NCI-H2171 (cell line): Measurements from ENCODE around the gene NLRP1.
"Not testable (repeated sequence)": the region's sequence is repeated elsewhere in the genome, so short reads cannot be mapped to it uniquely, and the experiment has no call there.

Experiments used
- DNase-seq: peaks from one replicate; lab custom pipeline; 2025; lab: John Stamatoyannopoulos, UW

NLRP1 gene

GRCh38 chr17:5587438-5588032 lies 3.2 kb upstream of the NLRP1 start:
- DNase-seq = peak; percentile 54

DNA sequence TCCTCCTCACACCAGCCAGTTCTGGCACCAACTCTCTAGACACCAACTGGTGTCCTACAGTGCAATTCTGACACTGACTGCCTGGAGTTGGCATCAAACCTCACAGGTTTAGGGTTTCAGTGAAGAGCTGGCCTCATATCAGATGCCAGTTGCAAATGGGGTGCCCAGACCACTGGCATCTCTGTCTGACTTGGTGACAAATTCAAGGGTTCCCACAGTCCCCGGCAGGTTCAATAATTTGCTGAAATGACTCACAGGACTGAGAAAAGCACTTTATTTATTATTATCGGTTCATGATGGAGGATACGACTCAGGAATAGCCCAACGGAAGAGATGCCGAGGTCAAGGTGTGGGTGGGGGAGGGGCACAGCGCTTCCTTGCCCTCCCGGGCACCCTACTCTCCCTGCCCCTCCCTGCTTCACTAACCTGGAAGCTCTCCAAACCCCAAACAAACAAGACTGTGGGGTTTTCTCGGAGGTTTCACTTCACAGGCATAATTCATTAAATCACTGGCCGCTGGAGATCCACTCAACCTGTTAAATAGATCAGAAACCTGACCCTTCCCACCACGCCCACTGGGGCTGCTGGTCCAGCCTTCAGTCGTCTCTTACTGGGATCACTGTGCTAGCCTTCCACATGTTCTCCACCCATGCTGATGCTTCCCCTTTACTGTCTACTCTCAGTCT lies 1.7 kb upstream of the NLRP1 start:
- DNase-seq = no peak

- no peak for DNase-seq
Measured at GRCh38 chr17:5585287-5585794, 1.0 kb upstream of the NLRP1 start.

- no peak for DNase-seq
Measured at GRCh38 chr17:5583426-5584382, 605 bp downstream of the NLRP1 start.

- no peak for DNase-seq
Measured at GRCh38 chr17:5582209-5583185, 1.8 kb downstream of the NLRP1 start.

GRCh38 chr17:5581655-5582054 lies 2.7 kb downstream of the NLRP1 start:
- DNase-seq = no peak

- no peak for DNase-seq
Measured at GRCh38 chr17:5580969-5581368, 3.3 kb downstream of the NLRP1 start.

DNA sequence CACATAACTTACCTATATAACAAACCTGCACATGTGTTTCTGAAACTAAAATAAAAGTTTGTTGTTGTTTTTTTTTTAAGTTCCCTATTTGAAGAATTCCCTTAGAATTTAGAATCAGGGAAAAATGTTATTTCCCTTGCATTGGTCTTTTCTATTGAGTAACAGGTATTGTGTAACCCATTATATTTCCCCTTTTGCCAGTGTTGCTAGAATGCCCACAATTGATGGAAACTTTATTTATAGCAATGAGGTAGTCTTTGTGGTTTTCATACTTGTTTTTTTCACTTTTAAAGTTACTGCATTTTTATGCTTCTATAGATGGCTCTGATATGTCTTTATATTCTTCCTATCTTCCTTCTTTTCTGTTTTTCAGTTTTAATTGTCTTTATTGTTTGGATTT lies 3.9 kb downstream of the NLRP1 start:
- DNase-seq = no peak

GRCh38 chr17:5578768-5579167 lies 5.5 kb downstream of the NLRP1 start:
- DNase-seq = not testable (repeated sequence)

DNA sequence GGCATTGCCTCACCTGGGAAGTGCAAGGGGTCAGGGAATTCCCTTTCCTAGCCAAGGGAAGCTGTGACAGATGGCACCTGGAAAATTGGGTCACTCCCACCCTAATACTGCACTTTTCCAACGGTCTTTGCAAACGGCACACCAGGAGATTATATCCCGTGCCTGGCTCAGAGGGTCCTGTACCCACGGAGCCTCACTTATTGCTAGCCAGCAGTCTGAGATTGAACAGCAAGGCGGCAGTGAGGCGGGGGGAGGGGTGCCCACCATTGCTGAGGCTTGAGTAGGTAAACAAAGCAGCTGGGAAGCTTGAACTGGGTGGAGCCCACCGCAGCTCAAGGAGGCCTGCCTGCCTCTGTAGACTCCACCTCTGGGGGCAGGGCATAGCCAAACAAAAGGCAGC lies 11.3 kb downstream of the NLRP1 start:
- not testable (repeated sequence) for DNase-seq

DNA sequence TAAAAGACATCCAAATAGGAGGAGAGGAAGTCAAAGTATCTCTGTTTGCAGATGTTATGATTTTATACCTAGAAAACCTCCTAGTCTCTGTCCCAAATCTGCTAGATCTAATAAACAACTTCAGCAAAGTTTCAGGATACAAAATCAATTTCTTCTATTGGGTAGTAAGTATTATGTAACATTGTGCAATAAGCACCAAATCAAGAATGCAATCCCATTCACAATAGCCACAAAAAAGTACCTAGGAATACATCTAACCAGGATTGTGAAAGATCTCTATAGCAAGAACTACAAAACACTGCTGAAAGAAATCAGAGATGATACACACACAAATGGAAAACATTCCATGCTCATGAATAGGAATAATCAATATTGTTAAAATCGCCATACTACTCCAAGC lies 13.0 kb downstream of the NLRP1 start:
- DNase-seq = no peak

DNA sequence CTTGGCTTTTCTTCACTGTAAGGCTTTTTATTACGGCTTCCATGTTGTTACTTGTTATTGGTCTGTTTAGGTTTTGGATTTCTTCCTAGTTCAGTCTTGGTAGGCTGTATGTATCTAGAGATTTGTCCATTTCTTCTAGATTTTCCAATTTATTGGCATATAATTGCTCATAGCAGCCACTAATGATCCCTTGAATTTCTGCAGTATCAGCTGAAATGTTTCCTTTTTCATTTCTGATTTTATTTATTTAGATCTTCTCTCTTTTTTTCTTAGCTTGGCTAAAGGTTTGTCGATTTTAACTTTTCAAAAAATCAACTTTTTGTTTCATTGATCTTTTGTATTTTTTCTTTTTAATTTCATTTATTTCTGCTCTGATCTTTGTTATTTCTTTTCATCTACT lies 18.5 kb downstream of the NLRP1 start:
- DNase-seq = no peak

DNA sequence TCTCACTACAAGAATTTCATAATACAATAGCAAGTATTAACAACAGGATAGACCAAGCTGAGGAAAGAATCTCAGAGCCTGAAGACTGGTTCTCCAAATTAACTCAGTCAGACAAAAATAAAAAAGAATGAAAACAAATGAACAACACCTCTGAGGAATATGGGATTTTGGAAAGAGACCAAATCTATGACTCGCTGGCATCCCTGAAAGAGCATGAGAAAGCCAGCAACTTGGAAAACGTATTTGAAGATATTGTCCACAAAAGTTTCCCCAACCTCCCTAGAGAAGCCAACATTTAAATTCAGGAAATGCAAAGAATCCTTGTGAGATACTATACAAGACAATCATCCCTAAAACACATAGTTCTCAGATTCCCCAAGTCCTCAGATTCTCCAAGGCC lies 20.9 kb downstream of the NLRP1 start:
- no peak for DNase-seq

DNA sequence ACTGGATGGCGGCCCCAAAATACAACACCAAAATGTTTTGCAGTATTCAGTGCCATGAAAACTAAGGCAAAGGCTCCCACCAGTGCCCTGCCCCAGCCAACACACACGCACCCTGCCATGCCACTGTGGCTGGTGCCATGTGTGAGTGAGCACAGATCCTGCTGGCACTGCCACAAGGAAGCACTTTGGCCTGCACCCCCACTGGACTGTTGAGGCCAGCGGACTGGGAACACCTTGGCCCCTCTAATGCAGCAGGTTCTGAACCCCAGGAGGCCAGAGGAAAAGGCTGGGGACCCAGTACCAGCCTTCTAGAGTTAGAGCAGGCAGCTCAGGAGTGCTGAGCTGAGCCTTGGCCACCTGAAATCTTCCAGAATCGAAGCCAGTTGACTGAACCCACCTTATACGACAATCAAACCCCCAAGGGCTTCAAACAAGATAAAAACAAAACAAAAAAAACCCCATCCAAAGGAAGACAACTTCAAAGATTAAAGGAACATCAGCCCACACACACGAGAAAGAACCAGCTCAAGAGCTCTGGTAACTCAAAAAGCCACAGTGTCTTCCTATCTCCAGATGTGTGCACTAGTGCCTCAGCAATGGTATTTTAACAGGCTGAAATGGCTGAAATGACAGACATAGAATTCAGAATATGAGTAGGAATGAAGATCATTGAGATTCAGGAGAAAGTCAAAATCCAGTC lies 21.5 kb downstream of the NLRP1 start:
- no peak for DNase-seq

DNA sequence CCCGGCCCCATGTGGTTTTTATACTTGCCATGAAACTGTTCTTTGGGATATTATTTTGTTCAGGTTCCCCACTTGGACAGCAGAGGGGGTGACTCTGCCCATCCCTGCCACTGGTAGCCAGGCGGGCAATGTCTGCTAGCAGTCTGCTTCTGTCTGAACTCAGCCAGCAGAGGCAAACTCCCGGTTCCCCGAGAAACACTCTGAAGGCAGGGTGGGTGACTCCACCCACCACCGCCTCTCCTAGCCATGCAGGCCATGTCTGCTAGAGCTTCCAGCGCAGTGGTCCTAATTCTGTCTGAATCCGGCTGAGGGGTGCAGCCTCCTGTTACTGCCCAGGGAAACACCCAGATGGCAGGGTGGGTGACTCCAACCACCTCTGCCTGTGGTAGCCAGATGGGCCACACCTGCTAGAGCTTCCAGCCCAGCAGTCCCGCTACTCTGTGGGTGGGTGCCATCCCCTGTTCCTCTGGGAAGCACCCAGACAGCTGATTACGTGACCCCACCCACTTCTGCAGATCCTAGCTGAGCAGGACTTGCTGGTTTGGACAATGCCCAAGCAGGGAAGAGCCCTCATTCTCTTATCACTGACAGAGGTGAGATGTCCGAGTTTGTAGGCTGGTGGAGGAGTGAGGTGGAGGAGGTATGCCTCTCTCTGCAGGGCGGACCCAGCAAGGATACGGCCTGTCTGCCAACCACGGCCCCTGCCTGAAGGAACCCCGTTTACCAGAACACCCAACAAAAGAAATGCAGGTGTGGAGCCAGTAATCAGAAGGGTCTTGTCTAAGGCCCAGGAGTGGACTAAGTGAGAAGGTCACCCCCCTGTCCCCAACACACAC lies 22.4 kb downstream of the NLRP1 start:
- DNase-seq = no peak

- DNase-seq = no peak
Measured at GRCh38 chr17:5560361-5560988, 23.8 kb downstream of the NLRP1 start.

GRCh38 chr17:5558815-5559785 lies 25.2 kb downstream of the NLRP1 start:
- no peak for DNase-seq

- DNase-seq = no peak
Measured at GRCh38 chr17:5557990-5558389, 26.3 kb downstream of the NLRP1 start.
